Measurements from ENCODE around the gene ETV6. TPM values are rescaled to one million over a fixed set of nuclear protein-coding genes. Genes with fewer than 3 reads are reported as not detected.

ETV6 gene
- polyA plus RNA-seq, 1 donor (not counting 4 experiments of a cell fraction or from before 2014, with no cell fraction given) = 5.3 TPM

DNA sequence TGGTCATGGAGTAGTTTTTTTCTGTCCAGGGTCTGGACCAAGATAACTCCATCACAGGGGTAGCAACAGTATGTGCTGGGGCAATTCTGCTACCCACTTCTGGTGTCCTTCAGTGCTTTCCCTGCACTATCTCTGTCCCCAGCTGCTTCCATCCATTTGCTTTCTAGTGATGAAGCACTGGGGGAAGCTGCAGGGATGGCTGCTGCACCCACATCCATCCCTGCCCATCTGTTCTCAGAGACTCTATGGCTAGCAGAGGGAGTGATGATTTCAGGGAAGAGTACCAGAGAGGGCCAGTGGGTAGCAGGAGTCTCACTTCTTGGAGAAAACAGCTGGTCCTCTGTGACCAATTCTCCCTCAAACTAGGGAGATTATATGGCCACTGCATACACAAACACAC, 44.1 kb downstream of the ETV6 start:
- no peaks in the 10 kb centered on the region for H3K9me1 ChIP-seq (ENCODE audit: control insufficient read depth, extremely low read depth, insufficient read depth, low read length)
- H3K9me3 ChIP-seq (ENCODE audit: control insufficient read depth, low read depth, low read length) = no peaks in the 10 kb centered on the region
- H3K79me2 ChIP-seq (ENCODE audit: control insufficient read depth, insufficient read depth, low read length) = peaks cover 38% of the 10 kb centered on the region
- no peak overlapping the region for H3K4me2 ChIP-seq (ENCODE audit: control insufficient read depth, extremely low read depth, insufficient read depth, low read depth, low read length)
- dilution Hi-C loops (cut with MboI; ENCODE audit: extremely low pct_ligation_motif_present, low sequenced_read_pairs) = no loop called here
- DNase-seq (ENCODE audit: low read depth, low spot score) (no peak), FAIRE-seq (no peak)
- no peak overlapping the region for H2AFZ ChIP-seq (ENCODE audit: control insufficient read depth, low read length)
- TF ChIP-seq CTCF (optimal IDR thresholded peaks at IDR 0.05 in 1 of 3, IDR thresholded peaks at IDR 0.05 in 1 of 3, conservative IDR thresholded peaks at IDR 0.05 in 1 of 3; ENCODE audit: extremely low read depth in 1 of 3, insufficient read depth in 2 of 3, low read length in 3 of 3) (no peak), EZH2 (IDR thresholded peaks at IDR 0.05; ENCODE audit: low read length) (no peak)
- H3K36me3 ChIP-seq (ENCODE audit: control insufficient read depth in 2 of 2, extremely low read depth in 1 of 2, insufficient read depth in 2 of 2, low read length in 2 of 2) = no peaks in the 10 kb centered on the region
- peaks cover 11% of the 10 kb centered on the region for H3K4me1 ChIP-seq (ENCODE audit: control insufficient read depth, extremely low read depth, insufficient read depth, low read length)
- no peak overlapping the region for H3K4me3 ChIP-seq (ENCODE audit: control insufficient read depth in 2 of 3, extremely low read depth in 1 of 3, insufficient read depth in 2 of 3, low read depth in 1 of 3, low read length in 3 of 3)
- H3K27me3 ChIP-seq (ENCODE audit: control insufficient read depth, extremely low read depth, insufficient read depth, low read length) = no peaks in the 10 kb centered on the region
- no peak overlapping the region for H3K9ac ChIP-seq (ENCODE audit: control insufficient read depth, extremely low read depth, insufficient read depth, low read length)
- H3K27ac ChIP-seq (ENCODE audit: control insufficient read depth, insufficient read depth, low read length) = no peak overlapping the region
- H4K20me1 ChIP-seq (ENCODE audit: control insufficient read depth, extremely low read depth, insufficient read depth, low read length) = no peaks in the 10 kb centered on the region

GRCh38 chr12:11694528-11694927, 45.1 kb downstream of the ETV6 start:
- FAIRE-seq = no peak
- Histone ChIP-seq H3K9ac (ENCODE audit: control insufficient read depth, extremely low read depth, insufficient read depth, low read length) (no peak overlapping the region), H3K9me3 (ENCODE audit: control insufficient read depth, low read depth, low read length) (no peaks in the 10 kb centered on the region), H3K9me1 (ENCODE audit: control insufficient read depth, extremely low read depth, insufficient read depth, low read length) (no peaks in the 10 kb centered on the region), H4K20me1 (ENCODE audit: control insufficient read depth, extremely low read depth, insufficient read depth, low read length) (no peaks in the 10 kb centered on the region), H3K79me2 (ENCODE audit: control insufficient read depth, insufficient read depth, low read length) (peaks cover 38% of the 10 kb centered on the region), H3K4me3 (ENCODE audit: control insufficient read depth in 2 of 3, extremely low read depth in 1 of 3, insufficient read depth in 2 of 3, low read depth in 1 of 3, low read length in 3 of 3) (no peak overlapping the region), H3K4me1 (ENCODE audit: control insufficient read depth, extremely low read depth, insufficient read depth, low read length) (peaks cover 11% of the 10 kb centered on the region), H2AFZ (ENCODE audit: control insufficient read depth, low read length) (no peak overlapping the region), H3K27me3 (ENCODE audit: control insufficient read depth, extremely low read depth, insufficient read depth, low read length) (no peaks in the 10 kb centered on the region), H3K36me3 (ENCODE audit: control insufficient read depth in 2 of 2, extremely low read depth in 1 of 2, insufficient read depth in 2 of 2, low read length in 2 of 2) (no peaks in the 10 kb centered on the region), H3K27ac (ENCODE audit: control insufficient read depth, insufficient read depth, low read length) (no peak overlapping the region), H3K4me2 (ENCODE audit: control insufficient read depth, extremely low read depth, insufficient read depth, low read depth, low read length) (no peak overlapping the region)
- dilution Hi-C loops (cut with MboI; ENCODE audit: extremely low pct_ligation_motif_present, low sequenced_read_pairs) = no loop called here
- no peak for DNase-seq (ENCODE audit: low read depth, low spot score)
- TF ChIP-seq EZH2 (IDR thresholded peaks at IDR 0.05; ENCODE audit: low read length) (no peak), CTCF (optimal IDR thresholded peaks at IDR 0.05 in 1 of 3, IDR thresholded peaks at IDR 0.05 in 1 of 3, conservative IDR thresholded peaks at IDR 0.05 in 1 of 3; ENCODE audit: extremely low read depth in 1 of 3, insufficient read depth in 2 of 3, low read length in 3 of 3) (no peak)
